ENCODE results near the gene IRX5. TPM values are rescaled to one million over a fixed set of nuclear protein-coding genes. Genes with fewer than 3 reads are reported as not detected.

The IRX5 gene
- total and polyA plus RNA-seq, 2 of the 4 experiments (the other 2 are of a cell fraction): not detected

- Histone ChIP-seq H4K8ac (ENCODE audit: low read depth in 2 of 2, low read length in 2 of 2) (no peak overlapping the region), H3K4me2 (ENCODE audit: low read depth, low read length) (no peak overlapping the region), H3K9me1 (ENCODE audit: insufficient read depth, low read length) (no peaks in the 10 kb centered on the region), H2BK20ac (ENCODE audit: low read depth, low read length) (no peak overlapping the region), H2AK5ac (ENCODE audit: low read depth, low read length) (no peak overlapping the region), H3K27ac (ENCODE audit: insufficient read depth, low read length) (no peak overlapping the region), H4K20me1 (ENCODE audit: insufficient read depth, low read length) (no peaks in the 10 kb centered on the region), H2BK120ac (ENCODE audit: low read depth, low read length) (no peak overlapping the region), H3K9me3 (ENCODE audit: control insufficient read depth, insufficient read depth, low read length) (no peaks in the 10 kb centered on the region), H4K91ac (ENCODE audit: insufficient read depth, low read depth, low read length) (no peak overlapping the region), H3K36me3 (ENCODE audit: control insufficient read depth, insufficient read depth, low read length) (no peaks in the 10 kb centered on the region), H3K56ac (ENCODE audit: extremely low read depth, insufficient read depth, low read length) (no peak overlapping the region), H2AK9ac (replicated peaks; ENCODE audit: low read depth, low read length, poor library complexity) (no peak overlapping the region), H3K4me1 (ENCODE audit: control insufficient read depth, insufficient read depth, low read length) (no peaks in the 10 kb centered on the region), H3K18ac (ENCODE audit: low read depth, low read length) (no peak overlapping the region), H3K4me3 (ENCODE audit: insufficient read depth, low read depth, low read length) (no peak overlapping the region), H3K23ac (ENCODE audit: low read depth, low read length) (no peak overlapping the region), H3K27me3 (ENCODE audit: control insufficient read depth, insufficient read depth, low read length) (no peaks in the 10 kb centered on the region), H4K5ac (ENCODE audit: low read depth, low read length) (no peak overlapping the region), H3K4ac (ENCODE audit: low read depth, low read length) (no peak overlapping the region), H3K14ac (replicated peaks; ENCODE audit: low read depth, low read length) (no peak overlapping the region), H3K79me1 (ENCODE audit: low read depth in 1 of 2, low read length in 2 of 2) (no peaks in the 10 kb centered on the region), H2BK5ac (ENCODE audit: low read depth, low read length, poor library complexity, severe bottlenecking) (no peak overlapping the region), H2AFZ (replicated peaks; ENCODE audit: low read length, poor library complexity) (no peak overlapping the region), H3K9ac (ENCODE audit: low read depth, low read length) (no peak overlapping the region), H2BK15ac (ENCODE audit: low read depth, low read length) (no peak overlapping the region)
- CTCF ChIA-PET: no interaction called here
- TF ChIP-seq POLR2A (IDR thresholded peaks at IDR 0.05; ENCODE audit: low read depth, low read length): no peak
- no peak for TF ChIP-seq RAD21 (IDR thresholded peaks at IDR 0.05; ENCODE audit: low read length)
- no peak for TF ChIP-seq CHD1 (IDR thresholded peaks at IDR 0.05; ENCODE audit: low read depth, low read length)
- no peak for TF ChIP-seq ELK1 (IDR thresholded peaks at IDR 0.05; ENCODE audit: borderline replicate concordance, low read depth, low read length)
- TF ChIP-seq BHLHE40 (IDR thresholded peaks at IDR 0.05; ENCODE audit: low read depth, low read length): no peak
- TF ChIP-seq RFX5 (IDR thresholded peaks at IDR 0.05; ENCODE audit: low read depth, low read length): no peak
- TF ChIP-seq NFE2L2 (IDR thresholded peaks at IDR 0.05; ENCODE audit: low read depth, low read length): no peak
- no peak for TF ChIP-seq CTCF (conservative IDR thresholded peaks at IDR 0.05; ENCODE audit: low read depth, low read length)
- no peak for TF ChIP-seq RCOR1 (IDR thresholded peaks at IDR 0.05; ENCODE audit: insufficient replicate concordance, low read length)
- TF ChIP-seq CEBPB (IDR thresholded peaks at IDR 0.05; ENCODE audit: low read depth, low read length): no peak
- TF ChIP-seq USF2 (IDR thresholded peaks at IDR 0.05; ENCODE audit: low read depth, low read length): no peak
- TF ChIP-seq MAFK (IDR thresholded peaks at IDR 0.05; ENCODE audit: low read depth, low read length): no peak
- no peak for TF ChIP-seq MAZ (IDR thresholded peaks at IDR 0.05; ENCODE audit: borderline replicate concordance, low read depth, low read length)
- TF ChIP-seq FOS (IDR thresholded peaks at IDR 0.05; ENCODE audit: low read depth, low read length): no peak
- no peak for TF ChIP-seq SMC3 (IDR thresholded peaks at IDR 0.05; ENCODE audit: low read depth, low read length)
- POLR2A ChIA-PET (ENCODE audit: unreplicated experiment): no interaction called here
- ATAC-seq (ENCODE audit: low read depth) (no peak), DNase-seq (no peak)
- no TSS peak for BruUV-seq (replicated peaks)
- dilution Hi-C loops (cut with HindIII; ENCODE audit: low sequenced_read_pairs, unreplicated experiment) (no loop called here), in situ Hi-C loops (cut with MboI; ENCODE audit: low sequenced_read_pairs) (no loop called here), intact Hi-C loops (cut with micrococcal nuclease) (no loop called here)
These were observed 25.1 kb downstream of the IRX5 start for GRCh38 chr16:54955757-54956156.

Measured in IMR-90 (cell line).